ENCODE measurements around the gene FXYD7.
A peak's percentile ranks its signal among the peaks of the same experiment; 100 is the strongest.

The FXYD7 gene

GRCh38 chr19:35177377-35178274 lies 34.6 kb downstream of the FXYD7 start:
- TF ChIP-seq, protein P1, sequence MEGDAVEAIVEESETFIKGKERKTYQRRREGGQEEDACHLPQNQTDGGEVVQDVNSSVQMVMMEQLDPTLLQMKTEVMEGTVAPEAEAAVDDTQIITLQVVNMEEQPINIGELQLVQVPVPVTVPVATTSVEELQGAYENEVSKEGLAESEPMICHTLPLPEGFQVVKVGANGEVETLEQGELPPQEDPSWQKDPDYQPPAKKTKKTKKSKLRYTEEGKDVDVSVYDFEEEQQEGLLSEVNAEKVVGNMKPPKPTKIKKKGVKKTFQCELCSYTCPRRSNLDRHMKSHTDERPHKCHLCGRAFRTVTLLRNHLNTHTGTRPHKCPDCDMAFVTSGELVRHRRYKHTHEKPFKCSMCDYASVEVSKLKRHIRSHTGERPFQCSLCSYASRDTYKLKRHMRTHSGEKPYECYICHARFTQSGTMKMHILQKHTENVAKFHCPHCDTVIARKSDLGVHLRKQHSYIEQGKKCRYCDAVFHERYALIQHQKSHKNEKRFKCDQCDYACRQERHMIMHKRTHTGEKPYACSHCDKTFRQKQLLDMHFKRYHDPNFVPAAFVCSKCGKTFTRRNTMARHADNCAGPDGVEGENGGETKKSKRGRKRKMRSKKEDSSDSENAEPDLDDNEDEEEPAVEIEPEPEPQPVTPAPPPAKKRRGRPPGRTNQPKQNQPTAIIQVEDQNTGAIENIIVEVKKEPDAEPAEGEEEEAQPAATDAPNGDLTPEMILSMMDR (conservative IDR thresholded peaks at IDR 0.05; ENCODE audit: low read depth, low read length), result no peak
- H3K4me3 ChIP-seq (ENCODE audit: low read depth, low read length), result no peak overlapping the region
- DNase-seq (ENCODE audit: low read depth), result no peak

- DNase-seq (ENCODE audit: low read depth), result peak; percentile 24
- TF ChIP-seq, protein P1 (conservative IDR thresholded peaks at IDR 0.05; ENCODE audit: low read depth, low read length), result no peak
- no peak overlapping the region for H3K4me3 ChIP-seq (ENCODE audit: low read depth, low read length)
These were observed 35.6 kb downstream of the FXYD7 start for GRCh38 chr19:35178701-35179100.

GRCh38 chr19:35179830-35180229 lies 36.8 kb downstream of the FXYD7 start:
- no peak for DNase-seq (ENCODE audit: low read depth)
- H3K4me3 ChIP-seq (ENCODE audit: low read depth, low read length), result no peak overlapping the region
- TF ChIP-seq, protein P1 (conservative IDR thresholded peaks at IDR 0.05; ENCODE audit: low read depth, low read length), result no peak

DNA sequence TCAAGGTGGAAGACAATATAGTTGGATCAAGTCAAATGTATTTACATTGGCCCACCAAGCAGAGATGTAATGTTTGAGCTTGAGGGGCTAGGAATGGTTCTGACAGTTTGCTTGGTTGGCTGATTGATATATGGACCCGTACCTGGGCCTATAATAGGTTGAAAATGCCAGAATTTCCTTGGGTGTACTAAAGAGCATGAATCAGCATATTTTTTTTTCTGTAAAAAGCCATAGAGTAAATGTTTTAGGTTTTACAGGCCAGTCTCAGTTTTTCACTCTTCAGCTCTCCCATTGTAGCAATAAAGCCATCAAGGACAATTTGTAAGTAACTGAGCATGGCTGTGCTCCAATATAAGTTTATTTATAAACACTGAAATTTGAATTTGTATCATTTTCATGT lies 38.3 kb downstream of the FXYD7 start:
- no peak overlapping the region for H3K4me3 ChIP-seq (ENCODE audit: low read depth, low read length)
- TF ChIP-seq, protein P1 (conservative IDR thresholded peaks at IDR 0.05; ENCODE audit: low read depth, low read length), result no peak
- DNase-seq (ENCODE audit: low read depth), result no peak

- H3K4me3 ChIP-seq (ENCODE audit: low read depth, low read length), result no peak overlapping the region
- DNase-seq (ENCODE audit: low read depth), result no peak
- TF ChIP-seq, protein P1 (conservative IDR thresholded peaks at IDR 0.05; ENCODE audit: low read depth, low read length), result no peak
These were observed 41.2 kb downstream of the FXYD7 start for GRCh38 chr19:35184267-35184666.

- H3K4me3 ChIP-seq (ENCODE audit: low read depth, low read length), result no peak overlapping the region
- TF ChIP-seq, protein P1 (conservative IDR thresholded peaks at IDR 0.05; ENCODE audit: low read depth, low read length), result no peak
- DNase-seq (ENCODE audit: low read depth), result no peak
These were observed 41.8 kb downstream of the FXYD7 start for GRCh38 chr19:35184884-35185283.
